Small intestine (tissue), 7 donors: ENCODE data around the gene PALLD. TPM values are rescaled to one million over a fixed set of nuclear protein-coding genes. Genes with fewer than 3 reads are reported as not detected.

Source experiments
- DNase-seq, 2 donors: peaks; one replicate each; pipeline versions ENCODE4 v3.0.0 to v3.0.0-alpha.2; 2013
- FAIRE-seq: peaks from 2 replicates; lab custom pipeline; 2012; peaks lifted over from hg19 to GRCh38; lab: Jason Lieb, UNC
- H3K27ac ChIP-seq, 3 donors: one replicate each; pipeline ENCODE4 v1.5.1; 2013; ENCODE audit warnings: low read length in 2 of 3, mild to moderate bottlenecking in 2 of 3, control low read depth in 1 of 3, inconsistent platforms in 1 of 3, low read depth in 1 of 3, moderate library complexity in 1 of 3
- H3K27me3 ChIP-seq, 3 donors: one replicate each; pipeline ENCODE4 v1.6.1; 2013; ENCODE audit warnings: low read length in 3 of 3, inconsistent platforms in 1 of 3; ENCODE audit not compliant: control insufficient read depth in 3 of 3, insufficient read depth in 3 of 3
- H3K36me3 ChIP-seq, 3 donors: one replicate each; pipeline ENCODE4 v1.6.1; 2013; ENCODE audit warnings: low read length in 3 of 3, inconsistent platforms in 1 of 3, low read depth in 1 of 3, mild to moderate bottlenecking in 1 of 3, moderate library complexity in 1 of 3; ENCODE audit not compliant: control insufficient read depth in 3 of 3, insufficient read depth in 2 of 3
- H3K4me1 ChIP-seq, 3 donors: one replicate each; pipeline ENCODE4 v1.6.1; 2013; ENCODE audit warnings: low read length in 2 of 3, inconsistent platforms in 1 of 3, low read depth in 1 of 3, mild to moderate bottlenecking in 1 of 3, moderate library complexity in 1 of 3; ENCODE audit not compliant: control insufficient read depth in 3 of 3, insufficient read depth in 2 of 3
- H3K4me3 ChIP-seq, 3 donors: one replicate each; pipeline ENCODE4 v1.5.1; 2013; ENCODE audit warnings: low read length in 3 of 3, control low read depth in 1 of 3, inconsistent platforms in 1 of 3, low read depth in 1 of 3, mild to moderate bottlenecking in 1 of 3, moderate library complexity in 1 of 3
- H3K9me3 ChIP-seq, 2 donors: one replicate each; pipeline ENCODE4 v1.6.1; 2013; ENCODE audit warnings: low read depth in 1 of 2, low read length in 1 of 2; ENCODE audit not compliant: control insufficient read depth in 2 of 2, insufficient read depth in 1 of 2
- WGBS, 3 donors: extraction: QIAGEN DNeasy Blood & Tissue Kit; methylation state at CpG; one replicate each; pipeline ENCODE4 v1.1.7; 2013; 5-methylcytosine and 5-hydroxymethylcytosine counted together
- polyA plus RNA-seq, 4 donors: library from polyadenylated mRNA; stranded (reverse) in 3 of 4; unstranded in 1 of 4; fragments of 200-250 nt in 3 of 4; fragments of 120-200 nt in 1 of 4; gene quantifications; one replicate each; pipeline versions ENCODE4 v1.2.1 to v1.2.3, GENCODE V29; 2013
- donor health status: healthy with polysubstance abuse.
- donor health status: control.
- donor health status: control.
- donor health status: Bipolar disorder and iron deficiency.
- donor health status: healthy.

Gene PALLD
- polyA plus RNA-seq, 4 donors: 31.3 to 58.9 (median 38.0) TPM

DNA sequence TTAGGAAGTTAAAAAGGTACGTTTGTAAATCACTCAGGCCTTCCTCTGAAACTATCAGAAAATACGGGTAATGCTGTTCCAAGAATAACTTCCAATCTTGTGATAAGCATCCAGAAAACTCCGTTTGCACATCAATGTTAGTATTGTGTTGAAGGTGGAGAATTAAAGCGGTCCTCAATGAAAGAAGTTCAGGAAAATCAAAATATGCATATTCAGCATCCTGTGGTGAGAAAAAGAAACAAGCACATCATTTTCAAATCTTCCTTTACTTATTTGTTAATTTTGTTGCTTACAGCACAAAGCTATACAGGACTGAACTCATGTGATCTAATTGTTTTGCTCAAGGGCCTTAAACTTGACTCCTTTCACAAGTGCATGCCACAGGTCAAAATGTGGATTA is 35.0 kb upstream of the PALLD start:
- DNase-seq: no peak
- H3K27me3 ChIP-seq: no peaks in the 10 kb centered on the region
- no peak overlapping the region for H3K4me3 ChIP-seq
- peaks cover 0 to 7% (median 5%) of the 10 kb centered on the region in 3 donors for H3K36me3 ChIP-seq
- no peak overlapping the region for H3K27ac ChIP-seq
- no peak for FAIRE-seq
- peaks cover 0 to 2% of the 10 kb centered on the region in 2 donors for H3K9me3 ChIP-seq
- H3K4me1 ChIP-seq: no peaks in the 10 kb centered on the region
- 80 to 86% (median 82%) methylated on average over 4 of the region's 4 CpGs for WGBS, 3 donors

DNA sequence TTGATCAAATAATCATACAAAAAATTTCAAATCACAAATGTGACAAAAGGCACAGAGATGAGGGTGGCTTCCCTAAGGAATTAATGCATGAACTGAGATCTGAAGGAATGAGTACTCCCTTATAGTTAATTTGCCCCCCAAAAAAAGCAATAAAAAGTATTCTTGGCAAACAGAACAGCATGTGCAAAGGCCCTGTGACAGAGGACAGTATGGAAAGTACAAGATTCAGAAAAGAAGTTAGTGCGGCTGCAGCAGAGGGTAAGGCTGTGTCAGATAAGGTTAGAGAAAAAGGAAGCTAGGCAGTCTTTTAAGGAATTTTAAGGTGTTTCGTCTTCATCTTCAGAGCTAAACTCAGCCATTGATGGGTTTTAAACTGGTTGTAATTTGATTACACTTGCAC is 23.9 kb upstream of the PALLD start:
- FAIRE-seq: no peak

DNA sequence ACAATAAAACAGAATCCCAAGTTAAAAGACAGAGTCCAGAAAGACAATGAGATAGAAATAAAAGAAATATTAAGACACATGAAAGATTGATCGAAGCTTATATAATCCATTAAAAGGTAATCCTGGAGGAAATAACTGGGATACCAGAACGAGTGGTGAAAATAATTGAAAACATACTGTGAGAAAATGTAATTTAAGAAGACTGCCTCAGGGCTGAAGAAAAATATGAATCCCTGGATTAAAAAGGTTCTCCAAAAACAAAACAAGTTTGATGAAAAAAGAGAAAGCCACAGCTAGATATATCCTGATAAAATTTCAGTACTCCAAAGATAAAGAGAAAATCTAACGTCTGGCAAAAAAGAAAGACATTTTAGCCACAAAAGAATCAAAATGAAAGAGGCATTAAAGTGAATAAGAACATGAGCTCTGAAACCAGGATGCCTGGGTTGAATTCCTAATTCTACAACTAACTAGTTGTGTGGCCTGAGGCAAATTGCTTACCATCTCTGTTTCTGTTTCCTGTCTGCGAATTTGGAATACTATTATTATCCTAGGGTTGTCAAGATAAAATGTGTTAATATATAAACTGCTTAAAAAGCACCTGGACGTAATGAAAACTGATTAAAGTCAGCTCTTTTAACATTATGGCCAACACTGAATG is 22.1 kb upstream of the PALLD start:
- H3K27me3 ChIP-seq: no peaks in the 10 kb centered on the region
- no peak overlapping the region for H3K4me3 ChIP-seq
- H3K9me3 ChIP-seq: no peaks in the 10 kb centered on the region
- no peak overlapping the region for H3K27ac ChIP-seq
- 57 to 59% (median 58%) methylated on average over 5 of the region's 5 CpGs for WGBS, 3 donors
- FAIRE-seq (no peak), DNase-seq (no peak)
- no peaks in the 10 kb centered on the region for H3K4me1 ChIP-seq
- peaks cover 2 to 10% (median 4%) of the 10 kb centered on the region in 3 donors for H3K36me3 ChIP-seq

More for the DNA sequence above, 23.9 kb upstream of the PALLD start:
- Histone ChIP-seq H3K36me3 (peaks cover 3 to 10% (median 9%) of the 10 kb centered on the region in 3 donors), H3K4me1 (no peaks in the 10 kb centered on the region), H3K27ac (no peak overlapping the region), H3K9me3 (peaks cover 0 to under 1% of the 10 kb centered on the region in 2 donors), H3K4me3 (no peak overlapping the region), H3K27me3 (no peaks in the 10 kb centered on the region)
- DNase-seq: no peak
- 97 to 99% (median 98%) methylated on average over 2 of the region's 2 CpGs for WGBS, 3 donors

DNA sequence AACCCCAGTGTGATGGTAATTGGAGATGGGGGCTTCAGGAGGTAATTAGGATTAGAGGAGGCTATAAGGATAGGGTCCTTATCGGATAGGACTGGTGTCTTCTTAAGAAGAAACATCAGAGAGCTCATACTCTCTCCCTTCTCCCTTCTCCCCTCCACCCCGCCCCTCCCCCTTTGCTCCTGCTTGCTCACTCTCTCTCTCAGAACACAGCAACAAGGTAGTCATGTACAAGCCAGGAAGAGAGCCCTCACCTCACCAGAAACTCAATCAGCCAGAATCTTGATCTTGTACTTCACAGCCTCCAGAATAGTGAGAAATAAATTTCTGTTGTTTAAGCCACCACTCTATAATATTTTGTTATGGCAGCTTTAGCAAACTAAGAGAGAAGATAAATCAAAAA is 21.1 kb upstream of the PALLD start:
- Histone ChIP-seq H3K27me3 (no peaks in the 10 kb centered on the region), H3K4me1 (no peaks in the 10 kb centered on the region), H3K4me3 (no peak overlapping the region), H3K9me3 (no peaks in the 10 kb centered on the region), H3K36me3 (peaks cover under 1 to 6% (median 2%) of the 10 kb centered on the region in 3 donors), H3K27ac (no peak overlapping the region)
- DNase-seq: no peak
- no peak for FAIRE-seq
- whole genome bisulfite sequencing, 3 donors: 79 to 94% (median 90%) methylated on average over 2 of the region's 2 CpGs

DNA sequence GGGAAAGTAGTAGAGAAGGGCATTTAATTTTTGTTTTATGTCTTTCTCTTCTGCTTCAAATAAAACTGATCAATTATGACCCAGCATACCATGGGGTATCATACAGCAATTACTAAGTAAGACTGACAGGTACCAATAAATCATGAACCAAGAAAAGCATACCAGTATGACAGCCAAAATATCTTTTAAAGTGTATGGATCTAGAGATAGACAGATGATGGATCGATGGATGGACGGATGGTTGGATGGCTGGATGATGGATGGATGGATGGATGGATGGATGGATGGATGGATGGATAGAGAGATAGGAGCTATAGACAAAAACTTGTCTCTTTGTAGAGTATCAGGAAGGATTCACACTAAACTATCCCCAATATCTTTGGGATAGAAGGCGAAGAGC is 18.0 kb upstream of the PALLD start:
- Histone ChIP-seq H3K27me3 (no peaks in the 10 kb centered on the region), H3K36me3 (no peaks in the 10 kb centered on the region), H3K4me1 (peaks cover 0 to 7% (median 0%) of the 10 kb centered on the region in 3 donors), H3K9me3 (no peaks in the 10 kb centered on the region), H3K27ac (no peak overlapping the region), H3K4me3 (peak overlapping the region in 1 of 3 donors; percentile 77)
- 95 to 99% (median 97%) methylated on average over 3 of the region's 3 CpGs for WGBS, 3 donors
- DNase-seq (no peak), FAIRE-seq (no peak)

DNA sequence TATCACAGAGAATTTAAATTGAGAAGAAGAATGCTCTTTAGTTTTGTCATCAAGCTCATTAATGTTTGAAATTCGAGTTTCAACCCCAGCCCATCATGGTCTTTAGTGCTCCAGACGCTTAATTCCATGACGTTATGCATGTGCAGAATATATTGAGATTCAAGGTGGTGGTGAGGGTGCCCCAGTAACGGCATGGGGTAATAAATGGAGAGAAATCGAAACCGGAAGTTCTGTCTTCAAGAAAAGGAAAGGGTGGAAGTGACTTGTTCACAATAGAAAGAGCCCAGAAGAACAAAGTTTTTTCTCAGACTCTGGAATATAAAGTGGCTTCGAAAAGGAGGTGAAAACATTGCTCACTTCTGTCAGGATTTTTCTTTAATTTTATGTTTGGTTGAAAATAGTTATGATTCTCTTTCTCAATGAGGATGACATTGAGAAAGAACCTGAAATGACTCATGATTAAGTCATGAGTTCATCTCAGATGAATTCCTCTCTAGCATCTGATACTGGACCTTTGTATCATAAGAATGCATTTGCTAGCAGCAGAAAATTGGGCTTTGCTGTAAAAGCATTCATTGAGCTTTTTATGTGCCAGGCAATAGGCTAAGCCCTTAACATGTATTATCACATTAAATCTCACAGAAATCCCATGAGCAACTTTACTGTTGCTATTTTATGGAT is 15.8 kb upstream of the PALLD start:
- FAIRE-seq (peak; percentile 62), DNase-seq (peak; percentile 81 to 86)
- WGBS, 3 donors: 3 to 7% (median 6%) methylated on average over 7 of the region's 7 CpGs
- H3K9me3 ChIP-seq: no peaks in the 10 kb centered on the region
- no peaks in the 10 kb centered on the region for H3K27me3 ChIP-seq
- no peaks in the 10 kb centered on the region for H3K36me3 ChIP-seq
- H3K4me3 ChIP-seq: peak overlapping the region in 2 of 3 donors; percentile 71 to 77
- peaks cover 0 to 7% (median 0%) of the 10 kb centered on the region in 3 donors for H3K4me1 ChIP-seq
- peak overlapping the region; percentile 93 to 100 (median 96) for H3K27ac ChIP-seq

DNA sequence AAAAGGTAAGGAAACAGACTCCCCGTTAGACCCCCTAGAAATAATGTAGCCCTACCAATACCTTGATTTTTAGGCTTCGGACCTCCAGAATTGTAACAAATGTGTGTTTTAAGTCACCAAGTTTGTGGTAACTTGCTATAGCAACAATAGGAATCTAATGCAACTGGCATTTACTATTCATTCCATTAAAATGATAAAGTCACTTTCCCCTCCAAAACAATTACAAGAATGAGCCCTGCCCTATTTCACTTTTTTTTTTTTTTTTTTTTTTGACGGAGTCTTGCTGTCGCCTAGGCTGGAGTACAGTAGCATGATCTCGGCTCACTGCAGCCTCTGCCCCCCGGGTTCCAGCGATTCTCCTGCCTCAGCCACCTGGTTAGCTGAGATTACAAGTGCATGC is 13.0 kb upstream of the PALLD start:
- FAIRE-seq: no peak
- Histone ChIP-seq H3K27me3 (no peaks in the 10 kb centered on the region), H3K27ac (no peak overlapping the region), H3K36me3 (no peaks in the 10 kb centered on the region), H3K4me1 (peaks cover 0 to 13% (median 0%) of the 10 kb centered on the region in 3 donors), H3K4me3 (no peak overlapping the region), H3K9me3 (no peaks in the 10 kb centered on the region)
- 92 to 95% (median 95%) methylated on average over 6 to 7 of the region's 7 CpGs for WGBS, 3 donors
- DNase-seq: no peak

DNA sequence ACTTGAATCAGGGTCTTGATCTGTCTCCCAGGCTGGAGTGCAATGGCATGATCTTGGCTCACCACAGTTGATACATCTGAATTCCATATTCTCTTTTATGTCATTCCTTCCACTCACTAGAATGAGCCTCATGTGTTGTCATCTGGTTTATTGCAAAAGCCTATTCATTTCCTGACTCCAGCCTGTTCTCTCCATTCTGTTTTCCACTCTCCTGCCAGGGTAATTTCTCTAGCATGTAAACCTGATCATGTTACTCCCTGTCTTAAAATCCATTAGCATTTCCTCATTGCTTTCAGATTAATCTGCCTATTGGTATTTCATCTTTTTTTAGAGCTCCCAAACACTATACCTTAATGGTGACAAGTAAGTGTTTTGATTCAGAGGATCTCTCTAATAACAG is 12.2 kb upstream of the PALLD start:
- Histone ChIP-seq H3K4me3 (no peak overlapping the region), H3K27ac (no peak overlapping the region), H3K9me3 (no peaks in the 10 kb centered on the region), H3K27me3 (no peaks in the 10 kb centered on the region), H3K36me3 (no peaks in the 10 kb centered on the region), H3K4me1 (peaks cover 0 to 13% (median 0%) of the 10 kb centered on the region in 3 donors)
- FAIRE-seq: no peak
- no peak for DNase-seq
